A549 (cell line): Measurements from ENCODE around the gene SIGLECL1. TPM values are rescaled to one million over a fixed set of nuclear protein-coding genes. Genes with fewer than 3 reads are reported as not detected.
"Not testable (repeated sequence)": the region's sequence is repeated elsewhere in the genome, so short reads cannot be mapped to it uniquely, and the experiment has no call there.

Experiments used
- ATAC-seq, 2 experiments: fragments of 200-7000 bp in 1 of 2; fragments of >200 bp in 1 of 2; cut with Nextera tagmentation in 1 of 2; cut with Tn5 transposase in 1 of 2; 3 replicates each; pipeline versions ENCODE4 v1.8.0 to v1.9.1; 2018 to 2020; ENCODE audit warnings: mild to moderate bottlenecking in 1 of 2, moderate library complexity in 1 of 2
- CTCF ChIA-PET: fragments of 300-600 bp; sonication (Branson Sonifier 250); formaldehyde crosslinking; extraction: SDS; loops from one replicate; lab custom pipeline; 2021; ENCODE audit warnings: antibody characterized with exemption, inconsistent platforms; lab: Yijun Ruan, JAX
- POLR2A ChIA-PET: fragments of 350-600 bp; formaldehyde crosslinking; extraction: SDS; loops from one replicate; lab custom pipeline; 2021; ENCODE audit warnings: antibody characterized with exemption, inconsistent platforms; lab: Yijun Ruan, JAX
- DNase-seq, 2 experiments: peaks; one replicate each; pipeline versions ENCODE4 v3.0.0 to v3.0.0-alpha.2; 2011 to 2016; ENCODE audit warnings: low read depth in 1 of 2, low spot score in 1 of 2
- FAIRE-seq: peaks from 2 replicates; lab custom pipeline; 2011; peaks lifted over from hg19 to GRCh38; lab: Jason Lieb, UNC
- H3K27ac ChIP-seq, 2 experiments: fragments of >200 bp; sonication (Bioruptor Twin); formaldehyde crosslinking; 3 replicates each; pipeline ENCODE4 v1.5.1; 2016 to 2017
- H3K4me1 ChIP-seq: fragments of >200 bp; sonication (Bioruptor Twin); formaldehyde crosslinking; 3 replicates; pipeline ENCODE4 v1.6.1; 2016
- H3K4me2 ChIP-seq: fragments of >200 bp; sonication (Bioruptor Twin); formaldehyde crosslinking; 3 replicates; pipeline ENCODE4 v1.6.1; 2016
- H3K4me3 ChIP-seq: fragments of >200 bp; sonication (Bioruptor Twin); formaldehyde crosslinking; 3 replicates; pipeline ENCODE4 v1.5.1; 2016
- H3K9me3 ChIP-seq: fragments of >200 bp; sonication (Bioruptor Twin); formaldehyde crosslinking; 3 replicates; pipeline ENCODE4 v1.6.1; 2016
- BHLHE40 ChIP-seq: IDR thresholded peaks from 2 replicates; pipeline ENCODE4 v1.6.1; 2012; ENCODE audit warnings: low read depth, low read length, inconsistent platforms
- CHD2 ChIP-seq: fragments of 150-350 bp; IDR thresholded peaks from 2 replicates; pipeline ENCODE4 v1.6.1; 2014; ENCODE audit warnings: low read length; ENCODE audit not compliant: partially characterized antibody
- CHD4 ChIP-seq: fragments of 200-600 bp; sonication (generic); IDR thresholded peaks from 2 replicates; pipeline ENCODE4 v1.6.1; 2016; ENCODE audit warnings: antibody characterized with exemption, mild to moderate bottlenecking, borderline replicate concordance
- EHF ChIP-seq: fragments of 250-450 bp; sonication (Bioruptor Pico); IDR thresholded peaks from 2 replicates; pipeline ENCODE4 v1.5.0; 2020; ENCODE audit warnings: mild to moderate bottlenecking
- EHMT2 ChIP-seq: fragments of 200-600 bp; sonication (generic); IDR thresholded peaks from 2 replicates; pipeline ENCODE4 v1.6.1; 2016; ENCODE audit warnings: antibody characterized with exemption, low read depth, mild to moderate bottlenecking, moderate library complexity
- EP300 ChIP-seq, 2 experiments: fragments of >200 bp; sonication (Bioruptor Twin); formaldehyde crosslinking; IDR thresholded peaks; 2 replicates in 1 of 2; 3 replicates in 1 of 2; pipeline ENCODE4 v1.6.1; 2016 to 2017
- FOSL2 ChIP-seq, 2 experiments: fragments of 450-650 bp in 1 of 2; fragments of >200 bp in 1 of 2; sonication (Bioruptor Twin) in 1 of 2; formaldehyde crosslinking; IDR thresholded peaks; 2 replicates each; pipeline versions ENCODE4 v1.5.0 to v1.6.1; 2016 to 2020; ENCODE audit warnings: mild to moderate bottlenecking in 1 of 2, moderate library complexity in 1 of 2
- HDAC2 ChIP-seq: fragments of 200-600 bp; sonication (generic); IDR thresholded peaks from 2 replicates; pipeline ENCODE4 v1.6.1; 2016
- HOXB5 ChIP-seq: fragments of 250-450 bp; sonication (Bioruptor Pico); IDR thresholded peaks from 2 replicates; pipeline ENCODE4 v1.5.0; 2020; ENCODE audit warnings: mild to moderate bottlenecking, moderate library complexity
- JUN ChIP-seq, 2 experiments: fragments of >200 bp; sonication (Bioruptor Twin); formaldehyde crosslinking; IDR thresholded peaks; 2 replicates in 1 of 2; 3 replicates in 1 of 2; pipeline ENCODE4 v1.6.1; 2016 to 2017
- KDM1A ChIP-seq: fragments of 200-600 bp; sonication (generic); IDR thresholded peaks from 2 replicates; pipeline ENCODE4 v1.6.1; 2016; ENCODE audit warnings: low read depth, mild to moderate bottlenecking
- KDM5A ChIP-seq: fragments of 200-600 bp; sonication (generic); IDR thresholded peaks from 2 replicates; pipeline ENCODE4 v1.6.1; 2016; ENCODE audit warnings: antibody characterized with exemption, mild to moderate bottlenecking
- MAFK ChIP-seq: fragments of 450-650 bp; IDR thresholded peaks from 2 replicates; pipeline ENCODE4 v1.6.1; 2014; ENCODE audit not compliant: partially characterized antibody
- NFE2L2 ChIP-seq: fragments of 150-350 bp; conservative IDR thresholded peaks from 2 replicates; pipeline ENCODE4 v1.6.1; 2014; ENCODE audit warnings: low read length
- NR3C1 ChIP-seq: fragments of >200 bp; sonication (Bioruptor Twin); formaldehyde crosslinking; IDR thresholded peaks from 3 replicates; pipeline ENCODE4 v1.6.1; 2017
- PHF8 ChIP-seq: fragments of 200-600 bp; sonication (generic); IDR thresholded peaks from 2 replicates; pipeline ENCODE4 v1.6.1; 2016; ENCODE audit warnings: low read depth, mild to moderate bottlenecking, antibody characterized with exemption, moderate library complexity, borderline replicate concordance
- POLR2AphosphoS2 ChIP-seq: conservative IDR thresholded peaks from 2 replicates; pipeline ENCODE4 v1.6.1; 2012; ENCODE audit warnings: low read length, improper control_type of control experiment, inconsistent platforms
- RAD21 ChIP-seq, 2 experiments: fragments of >200 bp in 1 of 2; sonication (Bioruptor Twin) in 1 of 2; formaldehyde crosslinking in 1 of 2; IDR thresholded peaks in 1 of 2; conservative IDR thresholded peaks in 1 of 2; 2 replicates in 1 of 2; 3 replicates in 1 of 2; pipeline ENCODE4 v1.6.1; 2012 to 2018; ENCODE audit warnings: inconsistent platforms in 1 of 2
- SREBF2 ChIP-seq: fragments of 450-650 bp; IDR thresholded peaks from 2 replicates; pipeline ENCODE4 v1.6.1; 2014; ENCODE audit warnings: mild to moderate bottlenecking, moderate library complexity
- ZNF302 ChIP-seq: fragments of 250-450 bp; sonication (Bioruptor Pico); IDR thresholded peaks from 2 replicates; pipeline ENCODE4 v1.9.0; 2021; ENCODE audit warnings: inconsistent platforms, mild to moderate bottlenecking, moderate library complexity
- ZSCAN20 ChIP-seq: fragments of 250-450 bp; sonication (Bioruptor Pico); IDR thresholded peaks from 2 replicates; pipeline ENCODE4 v1.8.0; 2022; ENCODE audit warnings: mild to moderate bottlenecking, moderate library complexity
- WGBS: methylation state at CpG from one replicate; pipeline ENCODE4 v1.1.6; 2017; ENCODE audit errors: missing lambda C conversion rate; 5-methylcytosine and 5-hydroxymethylcytosine counted together
- polyA plus RNA-seq, 4 experiments: library from polyadenylated mRNA; depleted of rRNA in 3 of 4; stranded (reverse); fragments of >200 nt; fragmentation: RNase III in 1 of 4; extraction: RNeasy Plus Mini Kit Qiagen cat#74134 plus additional on column Dnase treatment in 1 of 4; gene quantifications; 2 replicates in 3 of 4; 3 replicates in 1 of 4; pipeline ENCODE4 v1.2.3, GENCODE V29; 2011 to 2017
- TF ChIP-seq, protein P1 (sequence below): fragments of 450-650 bp; IDR thresholded peaks from 2 replicates; pipeline ENCODE4 v1.6.1; 2014; ENCODE audit warnings: antibody characterized with exemption
- TF ChIP-seq, protein P2 (sequence below): fragments of 250-450 bp; sonication (Bioruptor Pico); IDR thresholded peaks from 2 replicates; pipeline ENCODE4 v1.5.0; 2020; ENCODE audit warnings: low read depth, mild to moderate bottlenecking, moderate library complexity
- TF ChIP-seq, protein P3 (sequence below): fragments of >200 bp; sonication (Bioruptor Twin); formaldehyde crosslinking; IDR thresholded peaks from 2 replicates; pipeline ENCODE4 v1.6.1; 2016
- TF ChIP-seq, protein P4 (sequence below): IDR thresholded peaks from 2 replicates; pipeline ENCODE4 v1.6.1; 2012
- TF ChIP-seq, protein P5 (sequence below): fragments of 250-450 bp; sonication (Bioruptor Pico); IDR thresholded peaks from 2 replicates; pipeline ENCODE4 v1.5.0; 2021; ENCODE audit warnings: mild to moderate bottlenecking, moderate library complexity, borderline replicate concordance
- TF ChIP-seq, protein P6 (sequence below): fragments of >200 bp; sonication (Bioruptor Twin); formaldehyde crosslinking; IDR thresholded peaks from 3 replicates; pipeline ENCODE4 v1.5.1; 2016

SIGLECL1 gene
- polyA plus RNA-seq, 2 of the 4 experiments (the other 2 are of a cell fraction) = not detected

DNA sequence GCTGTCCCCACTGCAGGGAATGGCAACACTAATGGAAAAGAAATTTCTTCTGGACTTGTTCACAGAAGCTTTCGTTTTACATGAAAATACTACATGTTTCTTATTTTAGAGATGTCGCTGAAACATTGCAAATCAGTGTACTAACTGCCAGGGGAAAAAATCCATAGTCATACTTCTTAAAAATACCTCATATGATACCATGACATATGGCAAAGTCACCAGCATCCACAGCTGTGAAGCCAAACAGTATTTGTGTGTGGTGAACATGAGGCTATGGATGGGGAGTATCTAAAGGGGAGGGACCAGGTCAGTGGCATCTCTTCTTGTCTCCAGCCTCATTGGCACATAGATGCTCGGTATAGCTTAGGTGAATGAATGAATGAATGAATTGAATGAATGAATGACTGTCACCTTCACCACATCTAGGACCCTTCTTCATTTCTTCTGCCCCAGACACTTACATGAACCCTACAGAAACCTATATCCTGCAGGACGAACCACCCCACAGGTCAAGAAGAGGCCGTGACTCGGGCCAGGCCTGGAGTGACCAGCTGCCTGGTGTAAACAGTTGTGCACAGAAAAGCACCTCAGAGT lies 40.6 kb upstream of the SIGLECL1 start:
- 50% methylated on average over 6 of the region's 6 CpGs for WGBS
- no peak for FAIRE-seq
- POLR2A ChIA-PET = no interaction called here

DNA sequence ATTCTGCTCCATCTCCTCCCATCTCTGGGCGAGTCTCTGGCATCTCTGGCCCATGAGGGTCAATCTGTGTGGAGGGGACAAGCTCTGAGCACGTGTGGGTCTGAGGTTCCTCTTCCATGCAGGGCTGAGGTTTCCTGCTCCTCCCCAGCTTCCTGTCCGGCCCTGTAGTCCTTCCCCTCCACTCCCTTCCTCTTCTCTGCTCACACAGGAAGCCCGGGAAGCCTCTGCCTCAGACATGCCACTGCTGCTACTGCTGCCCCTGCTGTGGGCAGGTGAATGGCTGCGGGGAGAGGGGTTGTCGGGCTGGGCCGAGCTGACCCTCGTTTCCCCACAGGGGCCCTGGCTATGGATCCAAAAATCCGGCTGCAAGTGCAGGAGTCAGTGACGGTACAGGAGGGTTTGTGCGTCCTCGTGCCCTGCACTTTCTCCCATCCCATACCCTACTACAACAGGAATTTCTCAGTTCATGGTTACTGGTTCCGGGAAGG lies 40.0 kb upstream of the SIGLECL1 start:
- H3K4me3 ChIP-seq, FAIRE-seq, H3K9me3 ChIP-seq, H3K4me2 ChIP-seq, H3K4me1 ChIP-seq, H3K27ac ChIP-seq, DNase-seq, POLR2A ChIA-PET: not testable (repeated sequence)
- ATAC-seq = peak in 1 of 2 experiments; percentile 54; a peak in 3 of 6 replicates
- WGBS = 28% methylated on average over 13 of the region's 13 CpGs
- CTCF ChIA-PET = interaction anchor here (1.4 kb wide), 1 partner anchor 48 kb away, joined by 5 read pairs; no protein-coding TSS in a partner anchor

More for the DNA sequence above, 40.6 kb upstream of the SIGLECL1 start:
- Histone ChIP-seq H3K4me3 (no peak overlapping the region), H3K9me3 (peaks cover 2% of the 10 kb centered on the region; the same call in 1 of the 3 replicates), H3K27ac (no peak overlapping the region), H3K4me1 (no peaks in the 10 kb centered on the region), H3K4me2 (no peak overlapping the region)
- no peak for ATAC-seq
- DNase-seq = no peak
- CTCF ChIA-PET = no interaction called here
- TF ChIP-seq, protein P1, sequence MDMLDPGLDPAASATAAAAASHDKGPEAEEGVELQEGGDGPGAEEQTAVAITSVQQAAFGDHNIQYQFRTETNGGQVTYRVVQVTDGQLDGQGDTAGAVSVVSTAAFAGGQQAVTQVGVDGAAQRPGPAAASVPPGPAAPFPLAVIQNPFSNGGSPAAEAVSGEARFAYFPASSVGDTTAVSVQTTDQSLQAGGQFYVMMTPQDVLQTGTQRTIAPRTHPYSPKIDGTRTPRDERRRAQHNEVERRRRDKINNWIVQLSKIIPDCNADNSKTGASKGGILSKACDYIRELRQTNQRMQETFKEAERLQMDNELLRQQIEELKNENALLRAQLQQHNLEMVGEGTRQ = no peak
- TF ChIP-seq BHLHE40 (no peak), NR3C1 (no peak), ZSCAN20 (no peak), HDAC2 (no peak), FOSL2 (IDR thresholded peaks at IDR 0.05) (no peak), FOSL2 (CRISPR knock-in tag; IDR thresholded peaks at IDR 0.05) (no peak), EHF (no peak), KDM5A (no peak), RAD21 (conservative IDR thresholded peaks at IDR 0.05 in 1 of 2, IDR thresholded peaks at IDR 0.05 in 1 of 2) (no peak), JUN (IDR thresholded peaks at IDR 0.05) (no peak), HOXB5 (CRISPR knock-in tag) (no peak), EP300 (IDR thresholded peaks at IDR 0.05) (no peak), CHD2 (no peak), ZNF302 (no peak), SREBF2 (no peak)
- TF ChIP-seq, protein P2, sequence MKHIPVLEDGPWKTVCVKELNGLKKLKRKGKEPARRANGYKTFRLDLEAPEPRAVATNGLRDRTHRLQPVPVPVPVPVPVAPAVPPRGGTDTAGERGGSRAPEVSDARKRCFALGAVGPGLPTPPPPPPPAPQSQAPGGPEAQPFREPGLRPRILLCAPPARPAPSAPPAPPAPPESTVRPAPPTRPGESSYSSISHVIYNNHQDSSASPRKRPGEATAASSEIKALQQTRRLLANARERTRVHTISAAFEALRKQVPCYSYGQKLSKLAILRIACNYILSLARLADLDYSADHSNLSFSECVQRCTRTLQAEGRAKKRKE (CRISPR knock-in tag) = no peak
- TF ChIP-seq, protein P3, sequence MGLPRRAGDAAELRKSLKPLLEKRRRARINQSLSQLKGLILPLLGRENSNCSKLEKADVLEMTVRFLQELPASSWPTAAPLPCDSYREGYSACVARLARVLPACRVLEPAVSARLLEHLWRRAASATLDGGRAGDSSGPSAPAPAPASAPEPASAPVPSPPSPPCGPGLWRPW = no peak
- TF ChIP-seq, protein P4, sequence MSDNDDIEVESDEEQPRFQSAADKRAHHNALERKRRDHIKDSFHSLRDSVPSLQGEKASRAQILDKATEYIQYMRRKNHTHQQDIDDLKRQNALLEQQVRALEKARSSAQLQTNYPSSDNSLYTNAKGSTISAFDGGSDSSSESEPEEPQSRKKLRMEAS = no peak
- TF ChIP-seq, protein P5, sequence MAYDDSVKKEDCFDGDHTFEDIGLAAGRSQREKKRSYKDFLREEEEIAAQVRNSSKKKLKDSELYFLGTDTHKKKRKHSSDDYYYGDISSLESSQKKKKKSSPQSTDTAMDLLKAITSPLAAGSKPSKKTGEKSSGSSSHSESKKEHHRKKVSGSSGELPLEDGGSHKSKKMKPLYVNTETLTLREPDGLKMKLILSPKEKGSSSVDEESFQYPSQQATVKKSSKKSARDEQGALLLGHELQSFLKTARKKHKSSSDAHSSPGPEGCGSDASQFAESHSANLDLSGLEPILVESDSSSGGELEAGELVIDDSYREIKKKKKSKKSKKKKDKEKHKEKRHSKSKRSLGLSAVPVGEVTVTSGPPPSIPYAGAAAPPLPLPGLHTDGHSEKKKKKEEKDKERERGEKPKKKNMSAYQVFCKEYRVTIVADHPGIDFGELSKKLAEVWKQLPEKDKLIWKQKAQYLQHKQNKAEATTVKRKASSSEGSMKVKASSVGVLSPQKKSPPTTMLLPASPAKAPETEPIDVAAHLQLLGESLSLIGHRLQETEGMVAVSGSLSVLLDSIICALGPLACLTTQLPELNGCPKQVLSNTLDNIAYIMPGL (CRISPR knock-in tag) = no peak

DNA sequence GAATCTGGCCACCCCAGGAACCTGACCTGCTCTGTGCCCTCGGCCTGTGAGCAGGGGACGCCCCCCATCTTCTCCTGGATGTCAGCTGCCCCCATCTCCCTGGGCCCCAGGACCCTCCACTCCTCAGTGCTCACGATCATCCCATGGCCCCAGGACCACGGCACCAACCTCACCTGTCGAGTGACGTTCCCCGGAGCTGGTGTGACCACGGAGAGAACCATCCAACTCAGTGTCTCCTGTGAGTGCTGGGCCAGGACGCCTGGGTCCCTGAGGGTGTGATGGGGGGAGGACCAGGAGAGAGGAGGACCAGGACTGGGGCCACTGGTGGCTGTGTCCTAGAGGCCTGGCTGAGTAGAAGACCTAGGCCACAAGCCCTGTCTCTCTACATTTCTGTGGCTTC lies 39.0 kb upstream of the SIGLECL1 start:
- Histone ChIP-seq H3K4me2 (no peak overlapping the region), H3K9me3 (peaks cover 11% of the 10 kb centered on the region; the same call in 2 of the 3 replicates), H3K27ac (no peak overlapping the region), H3K4me1 (no peaks in the 10 kb centered on the region), H3K4me3 (no peak overlapping the region)
- WGBS = 30% methylated on average over 6 of the region's 9 CpGs
- POLR2A ChIA-PET = no interaction called here
- TF ChIP-seq EHMT2 (no peak), MAFK (no peak), CHD4 (no peak), ZSCAN20 (no peak), POLR2AphosphoS2 (no peak), KDM1A (no peak), NFE2L2 (no peak), HOXB5 (CRISPR knock-in tag) (no peak), EHF (no peak), PHF8 (no peak), CHD2 (no peak)
- TF ChIP-seq, protein P6, sequence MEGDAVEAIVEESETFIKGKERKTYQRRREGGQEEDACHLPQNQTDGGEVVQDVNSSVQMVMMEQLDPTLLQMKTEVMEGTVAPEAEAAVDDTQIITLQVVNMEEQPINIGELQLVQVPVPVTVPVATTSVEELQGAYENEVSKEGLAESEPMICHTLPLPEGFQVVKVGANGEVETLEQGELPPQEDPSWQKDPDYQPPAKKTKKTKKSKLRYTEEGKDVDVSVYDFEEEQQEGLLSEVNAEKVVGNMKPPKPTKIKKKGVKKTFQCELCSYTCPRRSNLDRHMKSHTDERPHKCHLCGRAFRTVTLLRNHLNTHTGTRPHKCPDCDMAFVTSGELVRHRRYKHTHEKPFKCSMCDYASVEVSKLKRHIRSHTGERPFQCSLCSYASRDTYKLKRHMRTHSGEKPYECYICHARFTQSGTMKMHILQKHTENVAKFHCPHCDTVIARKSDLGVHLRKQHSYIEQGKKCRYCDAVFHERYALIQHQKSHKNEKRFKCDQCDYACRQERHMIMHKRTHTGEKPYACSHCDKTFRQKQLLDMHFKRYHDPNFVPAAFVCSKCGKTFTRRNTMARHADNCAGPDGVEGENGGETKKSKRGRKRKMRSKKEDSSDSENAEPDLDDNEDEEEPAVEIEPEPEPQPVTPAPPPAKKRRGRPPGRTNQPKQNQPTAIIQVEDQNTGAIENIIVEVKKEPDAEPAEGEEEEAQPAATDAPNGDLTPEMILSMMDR = no peak
- no peak for FAIRE-seq
- CTCF ChIA-PET = interaction anchor here (1.4 kb wide), 1 partner anchor 47 kb away, joined by 5 read pairs; no protein-coding TSS in a partner anchor
- no peak for DNase-seq
- ATAC-seq = no peak
